Renal cortex interstitium (tissue), 15 donors: Measurements from ENCODE around the gene PRXL2C. TPM values are rescaled to one million over a fixed set of nuclear protein-coding genes. Genes with fewer than 3 reads are reported as not detected.
A peak's percentile ranks its signal among the peaks of the same experiment; 100 is the strongest.
"Not testable (repeated sequence)": the region's sequence is repeated elsewhere in the genome, so short reads cannot be mapped to it uniquely, and the experiment has no call there.

Source experiments
- DNase-seq, 11 donors: peaks; one replicate each; pipeline ENCODE4 v3.0.0-alpha.2; 2013; ENCODE audit warnings: low read depth in 9 of 11, low spot score in 4 of 11; ENCODE audit errors: extremely low read depth in 1 of 11
- long read RNA-seq, 16 experiments: transcript quantifications; one replicate each; lab custom pipeline, GENCODE V29; 2026
- polyA plus RNA-seq, 3 donors: library from polyadenylated mRNA; unstranded; fragments of 120-200 nt; gene quantifications; one replicate each; pipeline ENCODE4 v1.2.1, GENCODE V29; 2013; ENCODE audit not compliant: insufficient read length in 3 of 3

Gene PRXL2C, protein sequence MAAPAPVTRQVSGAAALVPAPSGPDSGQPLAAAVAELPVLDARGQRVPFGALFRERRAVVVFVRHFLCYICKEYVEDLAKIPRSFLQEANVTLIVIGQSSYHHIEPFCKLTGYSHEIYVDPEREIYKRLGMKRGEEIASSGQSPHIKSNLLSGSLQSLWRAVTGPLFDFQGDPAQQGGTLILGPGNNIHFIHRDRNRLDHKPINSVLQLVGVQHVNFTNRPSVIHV
- 1 to 10 TPM; 5.6 to 7.5 (median 6.3) TPM for polyA plus RNA-seq
- long read RNA-seq, donor 1, partial matches to known transcripts, result 0 of 2 reads
- long read RNA-seq, donor 1, other reads (novel, unspliced or antisense), result 0 of 2 reads
- long read RNA-seq, donor 2, partial matches to known transcripts, result 0 of 2 reads
- long read RNA-seq, donor 2, other reads (novel, unspliced or antisense), result 0 of 2 reads
- long read RNA-seq, donor 3, partial matches to known transcripts, result 12 of 15 reads
- long read RNA-seq, donor 3, other reads (novel, unspliced or antisense), result 0 of 15 reads
- long read RNA-seq, donor 4, partial matches to known transcripts, result 0 of 2 reads
- long read RNA-seq, donor 4, other reads (novel, unspliced or antisense), result 0 of 2 reads
- long read RNA-seq, donor 5, result 0 reads
- long read RNA-seq, donor 6, transcript PRXL2C-201 (6 exons, 2,863 nt), result major isoform, 6 of 7 reads
- long read RNA-seq, donor 6, partial matches to known transcripts, result 0 of 7 reads
- long read RNA-seq, donor 6, other reads (novel, unspliced or antisense), result 0 of 7 reads
- long read RNA-seq, donor 7, partial matches to known transcripts, result 0 of 5 reads
- long read RNA-seq, donor 7, other reads (novel, unspliced or antisense), result 0 of 5 reads
- long read RNA-seq, donor 8, transcript PRXL2C-201 (6 exons, 2,863 nt), result major isoform, 5 of 19 reads
- long read RNA-seq, donor 8, partial matches to known transcripts, result 14 of 19 reads
- long read RNA-seq, donor 8, other reads (novel, unspliced or antisense), result 0 of 19 reads
- long read RNA-seq, donor 9, result 0 reads
- long read RNA-seq, donor 10, partial matches to known transcripts, result 0 of 1 reads
- long read RNA-seq, donor 10, other reads (novel, unspliced or antisense), result 0 of 1 reads
- long read RNA-seq, donor 11, result 0 reads
- long read RNA-seq, donor 12, partial matches to known transcripts, result 0 of 3 reads
- long read RNA-seq, donor 12, other reads (novel, unspliced or antisense), result 0 of 3 reads
- long read RNA-seq, donor 13, result 0 reads
- long read RNA-seq, donor 14, partial matches to known transcripts, result 0 of 2 reads
- long read RNA-seq, donor 14, other reads (novel, unspliced or antisense), result 0 of 2 reads
- long read RNA-seq, donor 15, partial matches to known transcripts, result 0 of 2 reads
- long read RNA-seq, donor 15, other reads (novel, unspliced or antisense), result 0 of 2 reads
- long read RNA-seq, donor 16, transcript PRXL2C-201 (6 exons, 2,863 nt), result major isoform, 6 of 6 reads
- long read RNA-seq, donor 16, partial matches to known transcripts, result 0 of 6 reads
- long read RNA-seq, donor 16, other reads (novel, unspliced or antisense), result 0 of 6 reads

DNA sequence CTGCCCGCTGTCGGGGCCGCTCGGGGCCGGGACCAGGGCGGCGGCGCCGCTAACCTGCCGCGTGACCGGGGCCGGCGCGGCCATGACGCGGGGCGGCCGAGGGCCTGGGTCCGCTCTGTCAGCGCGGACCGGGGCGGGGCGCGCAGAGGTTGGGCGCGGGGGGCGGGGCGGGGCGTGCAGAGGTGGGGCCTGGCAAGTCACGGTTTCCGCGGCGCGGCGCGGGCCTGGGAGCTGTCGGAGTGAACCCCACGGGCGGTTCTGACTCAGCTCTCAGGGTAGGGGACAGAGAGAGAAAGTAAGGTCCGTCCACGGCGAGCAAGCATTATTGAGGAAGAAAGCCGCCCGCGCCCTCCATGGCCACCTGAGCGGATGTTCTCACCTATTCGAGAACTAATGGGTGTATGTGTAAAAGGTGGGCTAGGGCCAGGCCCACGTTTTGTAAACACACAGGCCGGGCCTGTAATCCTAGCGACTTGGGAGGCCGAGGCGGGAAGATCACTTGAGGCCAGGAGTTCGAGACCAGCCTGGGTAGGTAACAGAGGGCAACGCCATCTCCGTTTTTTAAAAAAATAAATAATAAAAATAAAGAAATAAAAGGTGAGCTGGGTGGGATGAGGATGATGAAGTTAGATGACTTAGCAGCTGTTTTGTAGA lies at the start of gene PRXL2C:
Gene PRXL2C (minus strand): TSS at position 120 of the 654 bp plus-strand sequence. CDS start 36 bp downstream, at position 84.
- peak in 6 of 11 donors; percentile 19 to 55 (median 40) for DNase-seq

DNA sequence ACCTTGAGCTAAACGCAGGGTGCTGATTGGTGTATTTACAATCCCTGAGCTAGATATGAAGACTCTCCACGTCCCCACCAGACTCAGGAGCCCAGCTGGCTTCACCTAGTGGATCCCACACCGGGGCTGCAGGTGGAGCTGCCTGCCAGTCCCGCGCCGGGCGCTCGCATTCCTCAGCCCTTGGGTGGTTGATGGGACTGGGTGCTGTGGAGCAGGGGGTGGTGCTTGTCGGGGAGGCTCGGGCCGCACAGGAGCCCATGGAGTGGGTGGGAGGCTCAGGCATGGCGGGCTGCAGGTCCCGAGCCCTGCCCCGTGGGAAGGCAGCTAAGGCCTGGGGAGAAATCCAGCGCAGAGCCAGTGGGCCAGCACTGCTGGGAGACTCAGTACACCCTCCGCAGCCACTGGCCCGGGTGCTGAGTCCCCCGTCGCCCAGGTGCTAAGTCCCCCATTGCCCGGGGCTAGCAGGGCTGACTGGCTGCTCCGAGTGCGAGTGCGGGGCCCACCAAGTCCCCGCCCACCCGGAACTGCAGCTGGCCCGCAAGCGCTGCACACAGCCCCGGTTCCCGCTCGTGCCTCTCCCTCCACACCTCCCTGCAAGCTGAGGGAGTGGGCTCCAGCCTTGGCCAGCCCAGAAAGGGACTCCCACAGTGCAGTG lies 45.7 kb upstream of the PRXL2C start:
- DNase-seq, result not testable (repeated sequence)

DNA sequence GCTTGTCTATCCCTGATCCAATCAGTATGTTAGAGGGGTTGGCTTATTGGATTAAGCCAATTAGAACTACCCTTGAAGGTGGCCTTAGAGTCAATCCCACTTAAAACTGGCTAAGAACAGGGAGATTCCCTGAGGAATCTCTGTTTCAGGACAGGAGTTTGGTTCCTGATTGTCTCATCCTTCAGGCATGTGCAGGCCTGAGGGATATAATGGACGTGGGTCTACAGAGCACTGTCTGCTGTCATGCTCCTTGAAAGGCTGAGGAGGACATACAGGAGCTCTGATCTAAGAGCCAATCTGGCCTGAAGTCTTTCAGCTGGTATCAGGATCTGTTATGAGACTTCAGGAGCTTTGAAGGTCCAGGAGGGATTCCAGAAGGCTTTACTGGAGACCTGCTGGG lies 36.2 kb upstream of the PRXL2C start:
- no peak for DNase-seq

DNA sequence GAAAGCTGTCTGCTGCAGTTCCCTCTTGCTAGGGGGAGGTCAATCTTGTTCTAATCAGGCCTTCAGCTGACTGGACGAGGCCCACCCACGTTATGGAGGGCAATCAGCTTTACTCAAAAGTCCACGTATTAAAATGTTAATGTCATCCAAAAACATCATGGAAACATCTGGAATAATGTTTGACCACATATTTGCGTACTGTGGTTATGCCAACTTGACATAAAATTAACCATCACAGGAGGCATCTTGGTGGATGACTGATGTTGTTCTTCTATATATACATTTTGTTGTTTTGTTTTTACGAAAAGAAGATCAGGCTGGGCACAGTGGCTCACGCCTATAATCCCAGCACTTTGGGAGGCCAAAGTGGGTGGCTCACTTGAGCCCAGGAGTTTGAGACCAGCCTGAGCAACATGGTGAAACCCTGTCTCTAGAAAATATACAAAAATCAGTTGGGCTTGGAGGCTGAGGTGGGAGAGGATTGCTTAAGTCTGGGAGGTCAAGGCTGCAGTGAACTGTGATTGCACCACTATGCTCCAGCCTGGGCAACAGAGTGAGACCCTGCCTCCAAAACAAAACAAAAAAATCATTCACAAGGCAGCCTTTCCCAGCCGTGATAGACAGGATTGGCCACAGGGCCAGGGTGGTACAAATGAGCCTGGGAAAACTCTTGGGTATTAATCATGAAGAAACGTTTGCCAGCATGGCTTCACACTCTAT lies 33.8 kb upstream of the PRXL2C start:
- no peak for DNase-seq

DNA sequence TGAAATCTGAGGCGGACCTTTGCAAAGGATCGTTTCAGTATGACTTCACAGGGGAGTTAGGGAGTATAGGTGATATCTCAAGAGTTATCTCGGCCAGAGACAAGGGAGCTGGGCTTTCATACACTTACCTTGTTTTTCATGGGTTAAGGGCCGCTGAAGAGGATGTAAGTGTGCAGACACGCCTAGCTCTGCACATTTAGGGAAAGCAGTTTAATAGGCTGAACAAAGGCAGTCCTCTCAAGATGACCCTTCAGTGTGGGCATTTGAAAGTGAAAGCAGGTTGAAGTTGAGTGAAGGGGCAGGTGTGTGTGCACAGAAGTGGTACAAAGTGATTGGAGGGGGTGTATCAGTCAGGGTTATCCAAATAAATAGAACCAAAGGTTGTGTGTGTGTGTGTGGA lies 33.1 kb upstream of the PRXL2C start:
- no peak for DNase-seq

DNA sequence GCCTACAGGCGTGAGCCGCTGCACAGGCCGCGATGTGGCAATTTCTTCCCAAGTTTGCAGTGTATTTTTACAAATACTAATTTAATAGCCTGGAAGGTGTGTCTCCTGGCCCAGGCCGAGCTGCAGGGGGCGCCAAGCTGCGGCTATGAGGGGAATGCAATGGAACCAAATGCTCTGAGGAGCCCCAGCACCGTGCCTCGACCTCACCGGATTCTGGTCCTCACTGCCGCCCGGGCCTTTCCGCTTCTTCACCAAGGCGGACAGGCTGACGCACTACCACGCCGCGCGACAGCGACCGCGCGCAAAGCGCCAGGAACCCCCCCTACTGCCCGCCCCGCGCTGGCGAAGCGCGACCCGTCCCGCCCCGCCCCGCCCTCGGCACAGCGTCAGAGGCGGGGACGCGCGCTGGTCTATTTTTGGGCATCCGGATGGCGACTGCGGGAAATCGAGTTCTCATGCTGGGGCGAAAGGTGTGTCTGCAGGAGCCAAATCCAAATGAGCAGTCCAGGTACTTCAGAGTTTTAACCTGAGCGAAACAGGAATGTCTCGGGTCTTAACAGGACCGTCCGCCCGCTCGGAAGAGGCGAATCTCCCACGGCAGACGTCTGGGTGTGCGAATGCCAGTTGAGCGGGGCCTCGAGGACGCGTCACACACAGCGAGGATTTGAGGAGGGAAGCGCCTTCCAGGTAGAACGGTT lies 31.7 kb upstream of the PRXL2C start:
- DNase-seq, result peak; percentile 38 to 75 (median 60)

DNA sequence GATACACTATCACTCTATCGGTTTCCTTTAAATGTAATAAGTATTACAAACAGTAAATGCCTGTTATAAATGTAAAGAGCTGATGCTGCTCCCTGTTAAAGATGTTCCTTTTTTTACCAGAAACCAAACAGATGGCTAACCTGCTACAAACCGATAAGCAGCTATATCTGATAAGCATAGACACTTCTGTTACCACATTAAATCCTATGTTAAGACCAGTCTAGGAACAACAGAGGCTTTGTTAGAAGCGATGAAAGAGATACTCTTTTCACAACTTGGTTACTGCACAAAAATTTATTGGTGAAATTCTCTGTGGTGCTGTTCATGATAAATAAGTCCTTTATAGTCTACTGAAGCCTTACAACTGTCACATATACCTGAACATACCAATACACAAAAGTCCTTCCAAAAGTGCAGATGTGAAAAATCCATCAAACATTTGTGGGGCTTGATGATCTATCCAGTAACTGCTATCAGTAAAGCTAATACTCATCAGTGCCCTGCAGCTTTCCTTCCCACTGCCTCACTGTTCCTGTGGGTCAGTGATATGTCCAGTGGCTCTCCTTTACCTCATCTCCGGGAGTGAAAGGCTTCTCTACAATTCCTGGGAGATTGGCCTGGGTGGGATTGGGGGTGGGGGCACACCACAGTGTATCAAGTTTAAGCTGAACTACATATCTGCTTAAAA lies 25.8 kb upstream of the PRXL2C start:
- DNase-seq, result no peak

DNA sequence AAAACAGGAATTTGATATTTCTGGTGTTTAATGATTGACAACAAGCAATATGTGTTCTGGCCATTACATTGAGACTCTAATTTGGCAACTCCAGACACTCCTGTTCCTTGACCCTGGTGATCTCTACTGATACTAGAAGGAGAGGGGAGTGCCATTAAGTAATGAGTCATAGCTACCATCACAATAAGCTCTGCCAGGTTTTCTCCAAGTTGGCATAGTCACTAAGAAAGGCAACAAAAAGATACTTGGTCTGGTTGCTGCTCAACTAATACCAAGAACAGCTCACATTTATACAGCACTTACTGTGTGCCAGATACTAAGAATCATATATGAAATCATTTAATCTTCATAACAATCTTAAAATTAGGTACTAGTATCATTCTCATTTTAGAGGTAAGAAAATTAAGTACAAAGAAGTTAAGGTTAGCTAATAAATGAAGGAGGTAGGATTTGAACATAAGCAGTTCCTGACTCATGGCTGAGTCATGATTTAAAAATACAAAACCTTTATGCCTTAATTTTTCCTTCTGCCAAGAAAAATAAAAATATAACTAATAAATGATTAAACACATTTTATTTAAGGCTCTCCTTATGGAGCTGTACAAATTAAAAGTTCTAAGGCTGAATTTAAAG lies 19.9 kb upstream of the PRXL2C start:
- DNase-seq, result no peak

DNA sequence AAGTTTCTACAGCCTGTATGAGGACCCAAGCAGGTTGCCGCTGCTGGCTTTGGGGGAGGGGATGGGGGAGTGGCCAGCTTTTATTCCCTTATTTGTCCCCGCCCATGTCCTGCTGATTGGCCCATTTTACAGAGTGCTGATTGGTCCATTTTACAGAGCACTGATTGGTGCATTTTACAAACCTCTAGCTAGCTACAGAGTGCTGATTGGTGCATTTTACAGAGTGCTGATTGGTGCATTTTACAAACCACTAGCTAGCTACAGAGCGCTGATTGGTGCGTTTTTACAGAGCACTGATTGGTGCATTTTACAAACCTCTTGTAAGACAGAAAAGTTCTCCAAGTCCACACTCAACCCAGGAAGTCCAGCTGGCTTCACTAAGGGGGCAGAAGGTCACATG lies 18.7 kb upstream of the PRXL2C start:
- not testable (repeated sequence) for DNase-seq

DNA sequence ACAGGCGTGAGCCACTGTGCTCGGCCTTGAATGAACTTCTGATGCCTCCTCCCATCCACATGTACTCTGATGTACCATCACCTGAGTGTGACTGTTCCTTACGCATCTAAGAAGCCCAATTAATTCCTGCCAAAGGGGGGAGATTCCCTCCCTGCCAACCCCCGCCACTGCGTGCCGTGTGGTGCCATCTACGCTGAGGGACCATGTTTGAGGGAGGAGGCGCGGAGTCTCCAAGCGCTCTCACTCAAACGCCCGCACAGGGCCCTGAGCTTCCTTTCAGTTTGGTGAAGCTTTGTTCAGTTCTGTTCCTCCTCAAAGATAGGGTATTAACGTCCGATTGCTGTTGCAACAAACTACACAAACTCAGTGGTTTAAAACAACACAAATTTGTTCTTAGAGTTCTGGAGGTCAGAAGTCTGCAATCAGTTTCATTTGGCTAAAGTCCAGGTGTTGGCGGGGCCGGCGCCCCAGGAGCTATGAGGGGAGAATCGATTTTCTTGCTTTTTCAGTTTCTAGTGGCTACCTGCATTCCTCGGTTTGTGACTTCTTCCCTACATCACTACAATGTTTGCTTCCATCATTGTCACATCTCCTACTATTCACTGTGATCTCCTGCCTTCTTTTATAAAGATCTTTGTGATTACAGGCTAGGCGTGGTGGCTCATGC lies 13.9 kb upstream of the PRXL2C start:
- no peak for DNase-seq

DNA sequence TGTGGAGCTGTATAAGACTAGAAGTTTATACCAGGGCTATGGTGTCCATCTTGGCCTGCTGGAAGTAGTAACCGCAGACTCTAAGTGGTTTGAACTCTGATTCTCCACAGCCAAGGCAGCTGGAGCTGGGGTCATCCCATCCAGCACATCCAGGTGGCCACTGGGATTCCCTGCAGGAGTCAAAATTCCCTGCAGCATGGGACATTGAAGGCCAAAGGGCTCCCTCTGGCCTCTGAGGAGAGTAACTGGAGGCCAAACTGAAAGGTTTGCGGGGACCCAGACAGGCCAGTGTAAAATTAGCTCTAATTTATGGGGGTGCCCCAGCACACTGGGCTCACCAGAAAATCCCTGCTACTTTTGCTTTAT lies 12.2 kb upstream of the PRXL2C start:
- DNase-seq, result no peak

DNA sequence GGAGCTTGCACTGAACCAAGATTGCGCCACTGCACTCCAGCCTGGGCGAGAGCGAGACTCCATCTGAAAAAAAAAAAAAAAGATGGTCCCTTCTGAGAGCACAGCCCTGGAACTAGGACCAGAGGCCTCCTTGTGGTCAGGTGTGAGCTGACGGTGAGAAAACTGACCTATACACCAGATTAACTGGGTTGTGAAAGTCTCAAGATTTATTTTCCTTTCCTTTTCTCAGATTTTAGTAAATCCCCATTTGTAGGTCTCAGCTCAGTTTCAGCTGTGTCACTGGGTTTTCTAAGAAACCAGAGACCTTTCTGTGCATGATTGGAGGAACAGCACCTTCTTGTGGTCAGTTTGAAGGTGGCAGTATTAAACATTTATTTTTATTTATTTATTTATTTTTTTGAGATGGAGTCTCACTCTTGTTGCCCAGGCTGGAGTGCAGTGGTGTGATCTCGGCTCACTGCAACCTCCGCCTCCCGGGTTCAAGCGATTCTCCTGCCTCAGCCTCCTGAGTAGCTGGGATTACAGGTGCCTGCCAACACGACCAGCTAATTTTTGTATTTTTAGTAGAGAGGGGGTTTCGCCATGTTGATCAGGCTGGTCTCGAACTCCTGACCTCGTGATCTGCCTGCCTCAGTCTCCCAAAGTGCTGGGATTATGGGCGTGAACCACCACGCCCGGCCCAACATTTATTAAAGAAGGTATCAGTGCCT lies 11.7 kb upstream of the PRXL2C start:
- DNase-seq, result peak in 6 of 11 donors; percentile 30 to 42 (median 38)

DNA sequence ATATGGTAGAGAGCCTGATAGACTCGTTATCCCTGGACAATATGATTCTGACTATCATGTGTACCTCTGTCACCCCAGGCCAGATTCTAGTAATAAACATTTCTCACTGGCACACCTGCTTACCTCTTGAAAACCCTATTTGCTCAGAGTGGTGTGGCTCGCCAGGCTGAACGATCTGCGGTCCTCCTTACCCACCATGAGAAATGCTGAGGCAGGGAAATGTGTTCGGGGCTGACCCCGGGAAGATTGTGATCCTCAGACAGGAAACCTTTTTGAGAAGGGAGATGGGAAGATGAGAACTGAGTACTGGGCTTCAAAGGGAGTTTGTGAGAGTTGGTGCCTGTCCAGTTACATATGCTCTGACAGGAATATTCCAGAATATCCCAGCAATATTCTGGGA lies 10.7 kb upstream of the PRXL2C start:
- DNase-seq, result no peak

DNA sequence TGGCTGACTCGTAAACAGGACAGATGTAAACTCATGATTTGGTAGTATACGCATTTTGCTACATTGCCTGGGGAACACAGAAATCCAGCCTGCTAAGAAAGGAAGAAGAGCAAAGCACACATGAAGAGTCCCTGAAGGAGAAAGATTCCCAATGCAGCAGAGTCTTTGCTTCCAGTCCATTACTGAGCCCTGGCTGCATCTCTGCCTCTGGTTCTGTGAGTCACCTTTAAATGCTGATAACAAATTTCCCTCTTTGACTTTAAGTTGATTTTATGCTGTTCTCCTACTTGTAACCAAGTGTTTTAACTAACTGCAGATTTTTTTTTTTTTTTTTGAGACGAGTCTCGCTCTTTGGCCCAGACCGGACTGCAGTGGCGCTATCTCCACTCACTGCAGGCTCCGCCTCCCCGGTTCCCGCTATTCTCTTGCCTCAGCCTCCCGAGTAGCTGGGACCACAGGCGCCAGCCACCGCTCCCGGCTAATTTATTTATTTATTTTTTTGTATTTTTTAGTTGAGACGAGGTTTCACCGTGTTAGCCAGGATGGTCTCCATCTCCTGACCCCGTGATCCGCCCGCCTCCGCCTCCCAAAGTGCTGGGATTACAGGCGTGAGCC lies 8.5 kb upstream of the PRXL2C start:
- DNase-seq, result no peak
